ENCODE measurements around the gene KIAA0513.

KIAA0513 gene

GRCh38 chr16:85091522-85091910 lies 63.9 kb downstream of the KIAA0513 start:
- DNase-seq: no peak

- DNase-seq: no peak
These were observed 64.7 kb downstream of the KIAA0513 start for GRCh38 chr16:85092309-85092708.

GRCh38 chr16:85092851-85093250 lies 65.3 kb downstream of the KIAA0513 start:
- DNase-seq: no peak

- no peak for DNase-seq
These were observed 66.1 kb downstream of the KIAA0513 start for GRCh38 chr16:85093705-85094104.

GRCh38 chr16:85094176-85094805 lies 66.7 kb downstream of the KIAA0513 start:
- DNase-seq: no peak

- no peak for DNase-seq
These were observed 67.2 kb downstream of the KIAA0513 start for GRCh38 chr16:85094812-85095211.

- DNase-seq: no peak
These were observed 69.3 kb downstream of the KIAA0513 start for GRCh38 chr16:85096921-85097320.

GRCh38 chr16:85098565-85098964 lies 71.0 kb downstream of the KIAA0513 start:
- DNase-seq: no peak

GRCh38 chr16:85100265-85100664 lies 72.7 kb downstream of the KIAA0513 start:
- DNase-seq: no peak

GRCh38 chr16:85101956-85102630 lies 74.5 kb downstream of the KIAA0513 start:
- DNase-seq: no peak

GRCh38 chr16:85103114-85104079 lies 75.8 kb downstream of the KIAA0513 start:
- no peak for DNase-seq

GRCh38 chr16:85104147-85104546 lies 76.6 kb downstream of the KIAA0513 start:
- DNase-seq: no peak

- no peak for DNase-seq
These were observed 77.3 kb downstream of the KIAA0513 start for GRCh38 chr16:85104821-85105391.

GRCh38 chr16:85105475-85105874 lies 77.9 kb downstream of the KIAA0513 start:
- DNase-seq: no peak

GRCh38 chr16:85107083-85107482 lies 79.5 kb downstream of the KIAA0513 start:
- no peak for DNase-seq

- no peak for DNase-seq
These were observed 79.9 kb downstream of the KIAA0513 start for GRCh38 chr16:85107532-85107931.

- no peak for DNase-seq
These were observed 82.5 kb downstream of the KIAA0513 start for GRCh38 chr16:85110105-85110504.

GRCh38 chr16:85111184-85111583 lies 83.6 kb downstream of the KIAA0513 start:
- no peak for DNase-seq

- DNase-seq: no peak
These were observed 84.8 kb downstream of the KIAA0513 start, which contains the start of gene CIBAR2 for GRCh38 chr16:85112364-85112763. CIBAR2 (minus strand) TSS chr16:85112472; CDS start chr16:85112352, 120 bp downstream.

- DNase-seq: no peak
These were observed 85.7 kb downstream of the KIAA0513 start for GRCh38 chr16:85113168-85113733.

- no peak for DNase-seq
These were observed 86.3 kb downstream of the KIAA0513 start for GRCh38 chr16:85113913-85114312.

- peak; percentile 91 to 93 for DNase-seq
These were observed 87.4 kb downstream of the KIAA0513 start for GRCh38 chr16:85114909-85115567.

Data from stimulated activated CD4-positive, alpha-beta T cell treated with anti-CD3 and anti-CD28 coated beads, Interleukin-2, amount 100 ng/mL, for 24 hours (primary cell).